Activated CD4-positive, CD25-positive, alpha-beta regulatory T cell treated with anti-CD3 and anti-CD28 coated beads, Interleukin-2, amount 50 U/mL, for 24 hours (primary cell): ENCODE measurements around the gene GRM2.

Source experiments
- ATAC-seq, 2 donors: fragments of 150-1000 bp; cut with Tn5 transposase; one replicate each; pipeline ENCODE4 v1.10.0; 2021; ENCODE audit warnings: mild to moderate bottlenecking in 1 of 2, moderate library complexity in 1 of 2

GRM2 gene

GRCh38 chr3:51680663-51681230 lies 26.1 kb upstream of the GRM2 start:
- ATAC-seq = no peak

GRCh38 chr3:51681453-51681852 lies 25.4 kb upstream of the GRM2 start:
- ATAC-seq = no peak

- peak; percentile 75 to 77 for ATAC-seq
These were observed 24.8 kb upstream of the GRM2 start for GRCh38 chr3:51682079-51682478.

- ATAC-seq = no peak
These were observed 24.3 kb upstream of the GRM2 start for GRCh38 chr3:51682526-51682925.

- ATAC-seq = no peak
These were observed 23.3 kb upstream of the GRM2 start for GRCh38 chr3:51683566-51683965.

- ATAC-seq = no peak
These were observed 21.7 kb upstream of the GRM2 start for GRCh38 chr3:51684971-51685751.

DNA sequence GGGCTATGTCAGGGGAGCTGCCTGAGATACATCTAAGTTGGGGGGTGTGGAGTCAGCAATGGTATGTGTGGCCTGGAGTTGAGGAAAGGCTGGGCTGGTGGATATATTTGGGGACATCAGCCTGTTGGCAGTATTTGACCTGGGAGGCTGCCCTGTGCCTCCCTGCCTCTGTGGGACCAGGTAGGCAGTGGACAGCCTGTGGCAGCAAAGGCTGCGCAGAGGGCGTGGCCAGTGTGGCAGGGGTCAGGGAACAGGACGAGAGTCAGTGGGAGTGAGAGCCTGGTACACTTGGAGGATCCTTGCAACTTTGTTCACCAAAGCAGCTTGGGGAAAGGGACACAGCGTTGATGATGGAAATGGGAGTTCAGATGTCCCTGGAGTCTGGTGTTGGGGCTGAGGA lies 20.8 kb upstream of the GRM2 start:
- no peak for ATAC-seq

DNA sequence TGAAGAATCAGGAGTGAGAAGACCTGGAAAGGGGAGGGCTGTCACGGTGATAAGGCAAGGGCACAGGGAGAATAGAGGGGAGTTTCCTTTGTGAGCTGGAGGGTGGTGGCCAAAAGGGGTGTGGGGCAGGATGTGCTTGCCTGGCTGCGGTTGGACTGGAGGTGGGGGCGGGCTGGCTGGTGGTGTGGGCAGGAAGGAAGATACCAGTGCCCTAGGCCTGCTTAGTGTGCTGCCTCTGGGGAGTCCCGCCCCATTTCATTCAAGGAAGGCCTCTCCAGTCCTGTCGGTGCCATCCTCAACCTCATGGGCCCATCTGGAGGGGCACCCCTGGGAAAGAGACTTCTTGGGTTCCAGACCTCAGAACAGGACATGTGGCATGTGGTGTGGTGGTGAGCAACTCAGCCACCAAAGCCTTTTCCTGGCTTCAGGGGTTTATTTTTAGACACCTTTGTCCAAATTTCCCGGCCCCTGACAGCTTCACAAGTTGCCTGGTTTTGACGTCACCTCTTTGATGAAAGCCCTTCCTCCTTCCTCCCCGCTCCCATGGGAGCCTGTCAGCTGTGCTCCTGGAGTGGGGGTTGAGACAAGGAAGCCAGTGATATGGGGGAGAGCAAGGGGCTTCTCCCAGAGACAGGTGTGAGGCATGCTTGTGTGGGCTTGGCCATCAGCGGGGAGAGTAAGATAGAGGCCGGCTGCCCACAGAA lies 20.2 kb upstream of the GRM2 start:
- peak; percentile 91 for ATAC-seq

GRCh38 chr3:51687431-51688205 lies 19.2 kb upstream of the GRM2 start:
- no peak for ATAC-seq

DNA sequence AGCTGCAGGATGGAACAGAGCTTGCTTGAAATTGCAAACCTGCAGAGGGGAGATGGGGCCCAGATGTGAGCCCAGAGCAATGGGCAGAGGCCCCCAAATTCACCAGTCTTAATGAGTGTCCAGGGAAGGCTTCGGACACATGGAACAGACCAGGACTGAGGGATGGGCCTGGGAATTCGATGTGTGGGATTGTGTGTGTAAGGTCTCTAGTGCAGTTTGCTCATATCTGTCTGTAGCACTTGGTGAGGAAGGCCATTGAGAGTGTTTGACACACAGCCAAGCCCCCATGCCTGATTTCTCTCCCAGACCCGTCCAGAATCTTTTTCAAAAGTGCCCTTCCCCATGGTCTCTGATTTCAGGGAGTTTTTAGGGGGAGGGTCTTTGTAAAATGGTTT lies 18.7 kb upstream of the GRM2 start:
- no peak for ATAC-seq

DNA sequence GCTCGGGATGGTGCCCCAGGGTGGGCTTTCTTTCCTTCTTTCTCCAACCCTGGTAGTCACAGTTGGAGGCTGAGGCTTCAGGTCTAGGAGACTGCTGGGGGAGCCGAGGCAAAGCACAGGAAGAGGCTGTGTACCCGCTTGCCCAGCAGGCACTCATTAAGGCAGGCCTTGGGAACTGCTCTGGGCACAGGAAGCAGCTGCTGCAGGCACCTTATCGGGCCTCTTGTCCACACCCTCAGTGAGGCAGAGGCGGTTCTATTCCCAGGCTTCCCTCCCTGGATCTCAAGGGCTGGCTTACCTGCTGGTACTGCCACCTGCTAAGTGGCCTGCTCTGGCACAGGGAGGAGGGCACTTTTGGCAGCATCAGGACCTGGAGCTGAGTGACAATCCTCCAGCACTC lies 15.8 kb upstream of the GRM2 start:
- no peak for ATAC-seq

DNA sequence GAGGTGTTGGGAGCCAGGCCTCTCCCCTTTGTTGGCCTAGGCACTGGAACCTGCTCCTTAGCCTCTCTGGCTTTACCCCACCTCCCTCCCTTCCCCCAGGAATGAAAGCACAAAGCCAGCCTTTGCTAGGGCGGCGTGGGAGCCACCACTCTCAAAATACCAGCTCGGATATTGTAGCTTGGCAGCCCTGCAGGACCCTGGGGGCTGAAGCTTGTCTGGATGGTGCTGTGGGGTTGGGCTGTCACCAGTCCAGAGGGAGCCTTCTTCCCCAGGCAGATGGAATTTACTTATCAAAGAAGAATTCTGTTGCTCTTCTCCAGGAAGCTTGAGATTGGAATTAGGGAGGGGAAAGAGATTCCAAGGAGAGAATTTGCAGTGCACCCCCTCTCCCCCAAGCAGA lies 14.9 kb upstream of the GRM2 start:
- no peak for ATAC-seq

DNA sequence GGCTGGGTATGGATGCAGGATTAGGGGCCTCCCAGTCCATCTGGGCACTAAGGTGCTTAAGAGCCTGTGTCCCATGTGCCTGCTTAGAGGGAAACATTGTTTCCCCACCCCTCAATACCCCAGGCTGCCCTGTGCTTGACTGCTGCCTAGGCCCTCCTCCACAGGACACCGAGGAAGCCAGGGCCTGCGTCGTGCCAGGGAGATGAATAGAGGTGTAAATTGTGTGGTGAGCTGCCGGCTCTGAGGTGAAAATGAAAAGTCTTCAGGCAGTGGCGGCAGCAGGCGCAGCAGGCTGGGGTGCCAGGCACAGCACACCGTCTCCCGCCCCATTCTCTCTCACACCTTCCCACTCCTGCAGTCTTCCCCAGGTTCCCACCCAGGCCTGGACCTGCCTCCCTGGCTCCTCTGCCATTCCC lies 13.9 kb upstream of the GRM2 start:
- no peak for ATAC-seq

DNA sequence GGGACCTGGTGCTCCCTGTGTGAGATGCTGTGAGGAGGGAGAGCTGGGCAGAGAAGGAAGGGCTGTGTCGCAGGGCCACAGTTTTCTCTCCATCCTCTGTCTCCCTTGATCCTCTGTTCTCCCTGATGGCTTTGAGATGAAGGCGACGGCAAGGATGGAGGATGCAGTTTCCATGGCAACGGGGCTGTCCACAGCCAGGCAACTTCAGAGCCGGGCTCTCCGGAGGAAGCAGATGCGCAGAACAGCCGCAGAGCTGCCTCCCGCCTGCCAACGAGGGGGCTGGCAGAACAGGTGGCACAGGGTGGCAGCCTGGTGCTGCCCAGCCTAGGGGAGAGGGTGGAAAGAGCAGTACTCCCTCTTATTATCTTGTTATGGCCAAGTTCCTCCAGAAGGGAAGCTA lies 9.9 kb upstream of the GRM2 start:
- ATAC-seq = no peak

DNA sequence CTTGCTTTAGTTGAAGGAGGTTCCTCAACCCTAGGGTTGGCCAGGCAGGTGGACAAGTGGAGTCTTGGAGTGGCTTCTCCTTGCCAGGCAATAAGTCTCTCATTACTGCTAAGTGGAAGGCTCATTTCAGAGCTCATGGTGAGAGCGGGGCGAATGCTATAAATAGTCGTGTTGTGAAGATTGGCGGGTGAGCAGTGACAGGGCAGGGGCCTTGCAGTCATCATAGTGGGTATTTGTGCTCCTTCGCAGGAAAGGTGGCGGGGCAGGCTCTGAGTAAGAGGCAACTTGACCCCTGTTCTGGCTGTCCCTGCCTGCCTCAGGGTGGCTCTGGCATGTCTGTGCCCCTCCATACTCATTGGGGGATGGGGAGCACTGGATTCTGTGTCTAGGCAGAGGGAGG lies 8.7 kb upstream of the GRM2 start:
- no peak for ATAC-seq

DNA sequence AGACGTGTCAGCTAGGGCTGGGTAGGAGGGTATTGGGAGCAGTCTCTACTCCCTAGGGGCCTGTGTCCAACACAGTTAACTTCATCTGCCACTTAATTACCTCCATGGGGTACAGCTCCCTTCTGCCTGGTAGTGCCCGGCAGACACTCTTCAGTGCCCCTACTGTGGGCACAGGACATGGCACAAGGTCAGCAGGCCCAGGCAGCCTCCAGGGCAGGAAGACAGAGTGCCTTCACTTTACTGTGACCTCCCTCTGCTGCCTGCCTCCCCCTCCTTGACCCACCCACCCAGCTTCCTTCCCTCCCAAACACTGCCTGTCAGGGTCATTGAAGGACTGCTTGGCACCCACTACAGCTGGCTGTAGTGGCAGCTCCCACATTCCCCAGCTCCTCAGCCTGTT lies 6.5 kb upstream of the GRM2 start:
- no peak for ATAC-seq

DNA sequence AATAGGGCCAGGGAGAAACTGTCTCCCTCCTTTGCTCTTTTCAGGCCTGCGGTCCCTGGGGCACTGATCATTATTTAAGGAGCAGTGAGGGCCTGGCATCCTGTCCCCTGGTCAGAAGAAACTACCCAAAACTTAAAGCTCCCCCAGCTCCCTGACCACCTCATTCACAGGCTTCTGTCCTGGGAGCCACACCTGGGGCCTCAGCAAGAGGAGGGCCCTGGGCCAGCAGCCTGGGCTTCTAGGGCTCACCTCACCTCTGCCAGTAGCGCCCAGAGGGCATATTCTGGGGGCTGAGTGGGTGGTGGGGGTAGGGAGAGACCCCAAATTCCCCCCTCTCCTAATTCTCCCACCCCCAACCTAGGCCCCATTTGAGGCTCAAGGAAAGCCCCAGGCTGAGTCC lies 4.7 kb upstream of the GRM2 start:
- no peak for ATAC-seq

- no peak for ATAC-seq
These were observed 3.7 kb upstream of the GRM2 start for GRCh38 chr3:51703068-51703760.

- no peak for ATAC-seq
These were observed 2.9 kb upstream of the GRM2 start for GRCh38 chr3:51703761-51704510.

DNA sequence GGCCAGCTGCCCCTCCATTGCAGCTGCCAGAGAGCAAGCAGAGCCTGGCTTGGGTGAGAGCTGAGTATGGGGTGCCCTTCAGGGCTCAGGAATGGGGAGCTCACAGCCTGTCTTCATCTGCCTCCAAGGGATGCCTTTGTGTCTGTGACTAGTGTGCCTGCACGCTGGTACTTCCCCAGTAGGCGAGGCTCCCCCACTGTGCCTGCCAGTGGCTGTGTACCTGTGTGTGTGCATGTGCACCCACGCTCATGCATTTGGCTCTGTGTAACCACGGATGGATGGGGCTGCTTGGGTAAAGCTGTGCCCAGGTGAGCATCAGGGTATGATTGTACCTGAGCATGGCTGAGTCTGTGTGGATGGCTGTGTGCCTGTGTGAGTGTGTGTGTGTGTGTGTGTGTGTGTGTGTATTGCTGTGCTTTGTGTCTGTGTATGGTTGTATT lies 2.3 kb upstream of the GRM2 start:
- no peak for ATAC-seq

DNA sequence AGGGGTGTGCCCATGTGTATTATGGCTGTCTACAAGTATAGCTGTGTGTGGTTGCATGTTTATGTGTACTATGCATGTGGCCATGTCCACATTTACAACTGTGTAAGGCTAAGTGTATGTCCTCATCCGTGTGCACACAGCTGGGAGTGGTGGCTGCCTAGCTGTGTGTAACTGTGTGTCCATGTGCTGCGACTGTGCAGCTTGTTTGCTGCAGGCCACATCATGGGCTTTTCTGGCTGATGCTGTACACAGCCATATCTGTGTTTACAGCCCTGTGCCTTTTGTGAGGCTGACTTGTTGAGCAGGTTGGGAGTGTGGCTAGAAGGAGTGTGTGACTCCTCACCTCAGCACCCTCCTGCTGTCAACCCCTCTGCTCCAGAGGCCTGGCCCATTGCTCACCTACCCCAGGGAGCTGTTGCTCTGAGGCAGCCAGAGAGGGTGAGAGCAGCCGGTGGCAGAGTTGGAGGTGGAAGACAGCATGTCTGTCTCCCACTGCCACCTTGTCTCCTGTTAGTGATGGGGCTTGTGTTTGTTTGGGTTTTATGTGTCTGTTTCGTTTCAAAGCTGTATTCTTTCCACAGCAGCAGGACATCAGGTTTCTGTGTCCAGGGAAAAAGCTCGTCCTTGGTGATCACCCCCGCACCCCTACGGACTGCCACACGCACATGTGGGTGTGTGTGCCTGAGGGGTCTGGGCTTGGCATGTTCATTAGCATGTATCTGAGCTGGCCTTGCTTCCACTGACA lies 1.4 kb upstream of the GRM2 start:
- ATAC-seq = no peak
